IMR-90 (cell line): Measurements from ENCODE around the gene CDK11B. TPM values are rescaled to one million over a fixed set of nuclear protein-coding genes. Genes with fewer than 3 reads are reported as not detected.

Source experiments
- ATAC-seq: fragments of 200-7000 bp; cut with Tn5 transposase; 2 replicates; pipeline ENCODE4 v1.9.1; 2020; ENCODE audit warnings: low read depth, mild to moderate bottlenecking, moderate library complexity
- BruUV-seq: library from RNA; stranded (reverse); fragments of 400-500 nt; replicated peaks from 2 replicates; lab custom pipeline; 2021; lab: Mats Ljungman, UMichigan
- CTCF ChIA-PET: fragments of 300-600 bp; formaldehyde crosslinking; extraction: SDS; loops from one replicate; lab custom pipeline; 2021; ENCODE audit warnings: antibody characterized with exemption; lab: Yijun Ruan, JAX
- POLR2A ChIA-PET: fragments of 300-600 bp; sonication (Branson Sonifier 250); formaldehyde crosslinking; loops from one replicate; lab custom pipeline; 2022; ENCODE audit warnings: antibody characterized with exemption; ENCODE audit not compliant: unreplicated experiment; lab: Charles Lee
- DNase-seq: peaks from one replicate; pipeline ENCODE4 v3.0.0; 2013
- H2AFZ ChIP-seq: replicated peaks from 2 replicates; pipeline ENCODE3; 2013; ENCODE audit warnings: low read length, mild to moderate bottlenecking; ENCODE audit not compliant: poor library complexity
- H2AK5ac ChIP-seq: 2 replicates; pipeline ENCODE4 v1.6.1; 2013; ENCODE audit warnings: low read depth, low read length, inconsistent platforms
- H2AK9ac ChIP-seq: replicated peaks from 2 replicates; pipeline ENCODE3; 2013; ENCODE audit warnings: mild to moderate bottlenecking, low read depth, low read length, moderate library complexity; ENCODE audit not compliant: poor library complexity
- H2BK120ac ChIP-seq: 2 replicates; pipeline ENCODE4 v1.6.1; 2013; ENCODE audit warnings: low read depth, low read length, inconsistent platforms
- H2BK15ac ChIP-seq: 3 replicates; pipeline ENCODE4 v1.6.1; 2013; ENCODE audit warnings: low read depth, low read length, inconsistent platforms
- H2BK20ac ChIP-seq: 2 replicates; pipeline ENCODE4 v1.6.1; 2013; ENCODE audit warnings: low read depth, mild to moderate bottlenecking, inconsistent platforms, low read length, moderate library complexity
- H2BK5ac ChIP-seq: 2 replicates; pipeline ENCODE4 v1.6.1; 2013; ENCODE audit warnings: mild to moderate bottlenecking, low read depth, low read length, inconsistent platforms; ENCODE audit not compliant: poor library complexity, severe bottlenecking
- H3K14ac ChIP-seq: replicated peaks from 2 replicates; pipeline ENCODE4 v1.6.1; 2013; ENCODE audit warnings: low read depth, low read length, inconsistent platforms
- H3K18ac ChIP-seq: 2 replicates; pipeline ENCODE4 v1.6.1; 2013; ENCODE audit warnings: low read depth, low read length, control low read depth
- H3K23ac ChIP-seq: 2 replicates; pipeline ENCODE4 v1.6.1; 2013; ENCODE audit warnings: low read depth, low read length, inconsistent platforms
- H3K27ac ChIP-seq: 2 replicates; pipeline ENCODE4 v1.5.1; 2013; ENCODE audit warnings: mild to moderate bottlenecking, control low read depth, low read length; ENCODE audit not compliant: insufficient read depth
- H3K27me3 ChIP-seq: 2 replicates; pipeline ENCODE4 v1.6.1; 2013; ENCODE audit warnings: low read length; ENCODE audit not compliant: control insufficient read depth, insufficient read depth
- H3K36me3 ChIP-seq: 2 replicates; pipeline ENCODE4 v1.6.1; 2013; ENCODE audit warnings: low read length, mixed read lengths; ENCODE audit not compliant: control insufficient read depth, insufficient read depth
- H3K4ac ChIP-seq: 2 replicates; pipeline ENCODE4 v1.6.1; 2013; ENCODE audit warnings: low read depth, low read length, inconsistent platforms
- H3K4me1 ChIP-seq: 2 replicates; pipeline ENCODE4 v1.6.1; 2013; ENCODE audit warnings: low read length, mixed read lengths; ENCODE audit not compliant: control insufficient read depth, insufficient read depth
- H3K4me2 ChIP-seq: 2 replicates; pipeline ENCODE4 v1.6.1; 2013; ENCODE audit warnings: low read depth, mild to moderate bottlenecking, control low read depth, low read length, moderate library complexity
- H3K4me3 ChIP-seq: 2 replicates; pipeline ENCODE4 v1.5.1; 2013; ENCODE audit warnings: low read depth, mild to moderate bottlenecking, control low read depth, low read length, moderate library complexity; ENCODE audit not compliant: insufficient read depth
- H3K56ac ChIP-seq: 2 replicates; pipeline ENCODE4 v1.6.1; 2013; ENCODE audit warnings: low read length, inconsistent platforms; ENCODE audit not compliant: insufficient read depth; ENCODE audit errors: extremely low read depth
- H3K79me1 ChIP-seq, 2 experiments: 2 replicates each; pipeline ENCODE4 v1.6.1; 2013; ENCODE audit warnings: low read length in 2 of 2, inconsistent platforms in 1 of 2, low read depth in 1 of 2
- H3K9ac ChIP-seq: 2 replicates; pipeline ENCODE4 v1.6.1; 2013; ENCODE audit warnings: low read depth, low read length, control low read depth
- H3K9me1 ChIP-seq: 2 replicates; pipeline ENCODE4 v1.6.1; 2013; ENCODE audit warnings: low read length, inconsistent platforms; ENCODE audit not compliant: insufficient read depth
- H3K9me3 ChIP-seq: 2 replicates; pipeline ENCODE4 v1.6.1; 2013; ENCODE audit warnings: low read length; ENCODE audit not compliant: control insufficient read depth, insufficient read depth
- H4K20me1 ChIP-seq: 2 replicates; pipeline ENCODE4 v1.6.1; 2013; ENCODE audit warnings: low read length, inconsistent platforms; ENCODE audit not compliant: insufficient read depth
- H4K5ac ChIP-seq: 2 replicates; pipeline ENCODE4 v1.6.1; 2013; ENCODE audit warnings: mild to moderate bottlenecking, low read depth, low read length, control low read depth
- H4K8ac ChIP-seq, 2 experiments: 2 replicates each; pipeline ENCODE4 v1.6.1; 2013; ENCODE audit warnings: low read depth in 2 of 2, low read length in 2 of 2, control low read depth in 1 of 2, inconsistent platforms in 1 of 2
- H4K91ac ChIP-seq: 2 replicates; pipeline ENCODE4 v1.6.1; 2013; ENCODE audit warnings: low read depth, low read length, inconsistent platforms; ENCODE audit not compliant: insufficient read depth
- BHLHE40 ChIP-seq: fragments of 150-350 bp; IDR thresholded peaks from 2 replicates; pipeline ENCODE4 v1.6.1; 2016; ENCODE audit warnings: mild to moderate bottlenecking, low read depth, low read length
- CEBPB ChIP-seq: IDR thresholded peaks from 2 replicates; pipeline ENCODE4 v1.6.1; 2012; ENCODE audit warnings: low read depth, low read length, improper control_type of control experiment
- CHD1 ChIP-seq: IDR thresholded peaks from 2 replicates; pipeline ENCODE4 v1.6.1; 2012; ENCODE audit warnings: low read depth, low read length, improper control_type of control experiment
- CTCF ChIP-seq: conservative IDR thresholded peaks from 2 replicates; pipeline ENCODE4 v1.5.1; 2012; ENCODE audit warnings: mild to moderate bottlenecking, low read depth, low read length, improper control_type of control experiment
- FOS ChIP-seq: fragments of 150-350 bp; IDR thresholded peaks from 2 replicates; pipeline ENCODE4 v1.6.1; 2016; ENCODE audit warnings: low read depth, low read length
- MAFK ChIP-seq: IDR thresholded peaks from 2 replicates; pipeline ENCODE4 v1.6.1; 2012; ENCODE audit warnings: low read depth, low read length, improper control_type of control experiment
- MXI1 ChIP-seq: IDR thresholded peaks from 2 replicates; pipeline ENCODE4 v1.6.1; 2012; ENCODE audit warnings: low read depth, mild to moderate bottlenecking, low read length, moderate library complexity, borderline replicate concordance
- POLR2A ChIP-seq: IDR thresholded peaks from 2 replicates; pipeline ENCODE4 v1.6.1; 2012; ENCODE audit warnings: mild to moderate bottlenecking, low read depth, low read length
- RCOR1 ChIP-seq: IDR thresholded peaks from 2 replicates; pipeline ENCODE4 v1.6.1; 2012; ENCODE audit warnings: mild to moderate bottlenecking, low read length, improper control_type of control experiment; ENCODE audit not compliant: insufficient replicate concordance
- RFX5 ChIP-seq: IDR thresholded peaks from 2 replicates; pipeline ENCODE4 v1.8.0; 2012; ENCODE audit warnings: low read depth, mild to moderate bottlenecking, low read length, moderate library complexity
- SMC3 ChIP-seq: fragments of 150-350 bp; IDR thresholded peaks from 2 replicates; pipeline ENCODE4 v1.6.1; 2016; ENCODE audit warnings: low read depth, mild to moderate bottlenecking, antibody characterized with exemption, low read length, moderate library complexity
- WGBS, 2 experiments: methylation state at CpG; one replicate each; pipeline versions ENCODE4 v1.1.5 to v1.1.7; 2013; ENCODE audit warnings: missing lambda C conversion rate in 2 of 2; ENCODE audit not compliant: insufficient read length in 1 of 2; ENCODE audit errors: extremely low coverage in 2 of 2; 5-methylcytosine and 5-hydroxymethylcytosine counted together
- dilution Hi-C: fragments of 300-500 bp; cut with HindIII; formaldehyde crosslinking; loops from one replicate; pipeline ENCODE4 v1.14.3; 2018; ENCODE audit warnings: low sequenced_read_pairs; ENCODE audit not compliant: unreplicated experiment
- in situ Hi-C: fragments of 300-500 bp; cut with MboI; formaldehyde crosslinking; loops from 3 replicates; pipeline ENCODE4 v1.14.3; 2019; ENCODE audit warnings: low sequenced_read_pairs, inconsistent platforms, mixed read lengths
- intact Hi-C: fragments of 100-400 bp; cut with micrococcal nuclease; formaldehyde crosslinking; loops from 2 replicates; pipeline ENCODE4 v1.10.0; 2022
- polyA plus RNA-seq, 3 experiments: library from polyadenylated mRNA; depleted of rRNA; stranded (reverse); fragments of >200 nt; gene quantifications; 2 replicates each; pipeline ENCODE4 v1.2.3, GENCODE V29; 2012; ENCODE audit warnings: low replicate concordance in 1 of 3
- total RNA-seq: library from RNA; depleted of rRNA; stranded (reverse); fragments of >200 nt; gene quantifications from 2 replicates; pipeline ENCODE4 v1.2.3, GENCODE V29; 2012
- TF ChIP-seq, protein P1 (sequence below): fragments of 150-350 bp; IDR thresholded peaks from 2 replicates; pipeline ENCODE4 v1.6.1; 2017; ENCODE audit warnings: mild to moderate bottlenecking, antibody characterized with exemption, low read length, low read depth
- TF ChIP-seq, protein P2 (sequence below): fragments of 150-350 bp; IDR thresholded peaks from 2 replicates; pipeline ENCODE4 v1.6.1; 2016; ENCODE audit warnings: low read depth, mild to moderate bottlenecking, low read length, moderate library complexity, borderline replicate concordance

The CDK11B gene
- total and polyA plus RNA-seq, 2 of the 4 experiments (the other 2 are of a cell fraction): 8.2 to 19.1 TPM

DNA sequence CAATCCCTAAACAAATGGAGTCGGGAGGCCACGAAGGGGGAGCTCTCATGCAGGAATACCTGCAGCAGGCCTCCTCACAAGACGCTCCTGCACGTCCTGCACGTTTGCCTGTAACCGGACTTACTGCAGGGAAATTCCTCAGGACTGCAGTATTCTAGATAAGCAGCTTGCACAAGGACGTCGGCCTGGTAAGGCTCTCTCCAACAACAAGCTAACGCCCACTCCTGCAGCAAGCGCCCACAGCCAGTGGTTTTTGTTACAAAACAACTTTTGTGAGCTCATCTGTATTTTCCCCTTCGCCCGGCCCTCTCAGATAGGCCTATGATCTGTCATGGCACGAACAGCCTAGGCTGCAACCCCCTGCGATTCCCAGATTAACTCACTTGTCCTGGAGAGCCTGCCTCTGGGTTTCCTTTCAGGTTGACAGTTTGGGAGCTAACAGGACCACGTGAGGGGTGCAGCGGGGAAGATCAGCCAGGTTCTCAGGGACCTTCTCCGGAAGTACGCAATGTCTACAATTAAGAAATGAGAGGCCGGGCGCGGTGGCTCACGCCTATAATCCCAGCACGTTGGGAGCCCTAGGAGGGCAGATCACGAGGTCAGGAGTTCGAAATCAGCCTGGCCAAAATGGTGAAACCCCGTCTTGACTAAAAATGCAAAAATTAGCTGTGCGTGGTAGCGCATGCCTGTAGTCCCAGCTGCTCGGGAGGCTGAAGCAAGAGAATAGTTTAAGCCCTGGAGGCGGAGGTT lies 44.4 kb downstream of the CDK11B start:
- Histone ChIP-seq H3K9ac (peak overlapping the region; percentile 54), H3K9me1 (peaks cover 11% of the 10 kb centered on the region; the same call in 1 of the 2 replicates), H2BK120ac (no peak overlapping the region), H4K20me1 (peaks cover 31% of the 10 kb centered on the region), H3K4me3 (peak overlapping the region; percentile 71), H3K9me3 (no peaks in the 10 kb centered on the region), H3K4me2 (peak overlapping the region; percentile 79), H2AK5ac (no peak overlapping the region; the same call in 1 of the 2 replicates), H3K4me1 (peaks cover 7% of the 10 kb centered on the region), H2AK9ac (peak overlapping the region; percentile 94), H3K23ac (peak overlapping the region; percentile 65; the same call in 1 of the 2 replicates), H3K56ac (no peak overlapping the region), H4K5ac (no peak overlapping the region), H4K91ac (peak overlapping the region; percentile 5; the same call in 1 of the 2 replicates), H4K8ac (peak overlapping the region; percentile 26 to 59; a peak in 2 of 4 replicates), H3K4ac (peak overlapping the region; percentile 30; the same call in 1 of the 2 replicates), H2BK15ac (no peak overlapping the region), H2BK5ac (peak overlapping the region; percentile 55), H2BK20ac (no peak overlapping the region), H2AFZ (peak overlapping the region; percentile 90), H3K14ac (peak overlapping the region; percentile 33; the same call in 1 of the 2 replicates), H3K18ac (no peak overlapping the region), H3K27ac (peak overlapping the region; percentile 9), H3K79me1 (peaks cover 19 to 46% of the 10 kb centered on the region in 2 experiments; a peak in 3 of 4 replicates), H3K36me3 (peaks cover 10% of the 10 kb centered on the region; the same call in 1 of the 2 replicates), H3K27me3 (no peaks in the 10 kb centered on the region)
- 29% methylated on average over 15 of the region's 30 CpGs; no CpG with 5 or more reads in 1 of the 2 experiments for WGBS, 2 experiments
- ChIA-PET POLR2A (interaction anchor here (0.6 kb wide), 2 partner anchors 12 to 27 kb away, joined by 3 read pairs; no protein-coding TSS in a partner anchor), CTCF (no interaction called here)
- intact Hi-C loops (loop anchor here (2.0 kb wide), 1 partner anchor 44 kb away; the partner anchor contains the start of gene CDK11B), in situ Hi-C loops (no loop called here), dilution Hi-C loops (no loop called here)
- TF ChIP-seq MAFK: no peak
- TF ChIP-seq, protein P1, sequence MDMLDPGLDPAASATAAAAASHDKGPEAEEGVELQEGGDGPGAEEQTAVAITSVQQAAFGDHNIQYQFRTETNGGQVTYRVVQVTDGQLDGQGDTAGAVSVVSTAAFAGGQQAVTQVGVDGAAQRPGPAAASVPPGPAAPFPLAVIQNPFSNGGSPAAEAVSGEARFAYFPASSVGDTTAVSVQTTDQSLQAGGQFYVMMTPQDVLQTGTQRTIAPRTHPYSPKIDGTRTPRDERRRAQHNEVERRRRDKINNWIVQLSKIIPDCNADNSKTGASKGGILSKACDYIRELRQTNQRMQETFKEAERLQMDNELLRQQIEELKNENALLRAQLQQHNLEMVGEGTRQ: peak; percentile 60; the same call in 1 of the 2 replicates
- TF ChIP-seq CHD1: no peak
- TF ChIP-seq BHLHE40: peak; percentile 21; the same call in 1 of the 2 replicates
- no peak for TF ChIP-seq SMC3
- TF ChIP-seq CEBPB: peak; percentile 72; the same call in 1 of the 2 replicates
- 0 out of 2 replicates have a peak, but pooled peaks have one; percentile 41 for TF ChIP-seq POLR2A
- TF ChIP-seq, protein P2, sequence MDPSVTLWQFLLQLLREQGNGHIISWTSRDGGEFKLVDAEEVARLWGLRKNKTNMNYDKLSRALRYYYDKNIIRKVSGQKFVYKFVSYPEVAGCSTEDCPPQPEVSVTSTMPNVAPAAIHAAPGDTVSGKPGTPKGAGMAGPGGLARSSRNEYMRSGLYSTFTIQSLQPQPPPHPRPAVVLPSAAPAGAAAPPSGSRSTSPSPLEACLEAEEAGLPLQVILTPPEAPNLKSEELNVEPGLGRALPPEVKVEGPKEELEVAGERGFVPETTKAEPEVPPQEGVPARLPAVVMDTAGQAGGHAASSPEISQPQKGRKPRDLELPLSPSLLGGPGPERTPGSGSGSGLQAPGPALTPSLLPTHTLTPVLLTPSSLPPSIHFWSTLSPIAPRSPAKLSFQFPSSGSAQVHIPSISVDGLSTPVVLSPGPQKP: no peak
- TF ChIP-seq RFX5: no peak
- no peak for TF ChIP-seq RCOR1
- peak; percentile 54; the same call in 1 of the 2 replicates for TF ChIP-seq MXI1
- TF ChIP-seq CTCF: no peak
- TF ChIP-seq FOS: 0 out of 2 replicates have a peak, but pooled peaks have one; percentile 3
- BruUV-seq: no TSS peak
- DNase-seq: peak; percentile 88
- ATAC-seq: 0 out of 2 replicates have a peak, but pooled peaks have one; percentile 0
